HG03196 (cell line): ENCODE results near the gene FGGY.
"Not testable (repeated sequence)": the region's sequence is repeated elsewhere in the genome, so short reads cannot be mapped to it uniquely, and the experiment has no call there.

Source experiments
- ATAC-seq: cut with Tn5 transposase; IDR thresholded peaks from one replicate; pipeline ENCODE4 v1.9.1; 2021; ENCODE audit not compliant: unreplicated experiment

The FGGY gene

GRCh38 chr1:59296358-59297256, at the start of gene FGGY:
Gene FGGY, plus strand, starts transcription at chr1:59297094. Its CDS starts 24,456 bp downstream, at chr1:59321550.
- peak; percentile 91 for ATAC-seq

- no peak for ATAC-seq
Observed at GRCh38 chr1:59248758-59249157, 48.1 kb upstream of the FGGY start.

- ATAC-seq, result no peak
Observed at GRCh38 chr1:59249396-59250137, 47.3 kb upstream of the FGGY start.

GRCh38 chr1:59251061-59251460, 45.8 kb upstream of the FGGY start:
- ATAC-seq, result not testable (repeated sequence)

GRCh38 chr1:59256429-59256828, 40.5 kb upstream of the FGGY start:
- ATAC-seq, result not testable (repeated sequence)

GRCh38 chr1:59258412-59259032, 38.4 kb upstream of the FGGY start:
- no peak for ATAC-seq

- ATAC-seq, result no peak
Observed at GRCh38 chr1:59261537-59261936, 35.4 kb upstream of the FGGY start.

GRCh38 chr1:59262631-59263030, 34.3 kb upstream of the FGGY start:
- ATAC-seq, result no peak

GRCh38 chr1:59263111-59263510, 33.8 kb upstream of the FGGY start:
- no peak for ATAC-seq

GRCh38 chr1:59265622-59266021, 31.3 kb upstream of the FGGY start:
- no peak for ATAC-seq

GRCh38 chr1:59266180-59266926, 30.5 kb upstream of the FGGY start:
- ATAC-seq, result peak; percentile 75

- ATAC-seq, result peak; percentile 48
Observed at GRCh38 chr1:59266927-59267293, 30.0 kb upstream of the FGGY start.

- ATAC-seq, result no peak
Observed at GRCh38 chr1:59268406-59268805, 28.5 kb upstream of the FGGY start.

- no peak for ATAC-seq
Observed at GRCh38 chr1:59271561-59272260, 25.2 kb upstream of the FGGY start.

GRCh38 chr1:59272507-59272906, 24.4 kb upstream of the FGGY start:
- ATAC-seq, result peak; percentile 76

- ATAC-seq, result no peak
Observed at GRCh38 chr1:59276439-59276851, 20.4 kb upstream of the FGGY start.

GRCh38 chr1:59278780-59279354, 18.0 kb upstream of the FGGY start:
- no peak for ATAC-seq

GRCh38 chr1:59279645-59280044, 17.2 kb upstream of the FGGY start:
- ATAC-seq, result no peak

- ATAC-seq, result no peak
Observed at GRCh38 chr1:59282951-59283350, 13.9 kb upstream of the FGGY start.

GRCh38 chr1:59285691-59286090, 11.2 kb upstream of the FGGY start:
- no peak for ATAC-seq
